MM.1S (cell line): ENCODE measurements around the gene RWDD4.

Experiments
- DNase-seq: peaks from one replicate; pipeline ENCODE4 v3.0.0-alpha.2; 2015
- H2AFZ ChIP-seq: fragments of 300-600 bp; sonication (generic); 2 replicates; pipeline ENCODE4 v1.6.0; 2016; ENCODE audit warnings: antibody characterized with exemption, low read length
- H3F3A ChIP-seq: fragments of 300-600 bp; sonication (generic); 2 replicates; pipeline ENCODE4 v1.6.1; 2016; ENCODE audit warnings: mild to moderate bottlenecking, antibody characterized with exemption, low read length, moderate library complexity, mixed read lengths; ENCODE audit not compliant: insufficient read depth
- H3K27ac ChIP-seq: fragments of 300-600 bp; sonication (generic); 2 replicates; pipeline ENCODE4 v1.5.1; 2016; ENCODE audit warnings: mild to moderate bottlenecking, low read length
- H3K27me3 ChIP-seq: fragments of 300-600 bp; sonication (generic); replicated peaks from 2 replicates; pipeline ENCODE4 v1.6.0; 2016; ENCODE audit warnings: low read length; ENCODE audit not compliant: insufficient read depth
- H3K36me3 ChIP-seq: fragments of 300-600 bp; sonication (generic); replicated peaks from 2 replicates; pipeline ENCODE4 v1.6.1; 2016; ENCODE audit warnings: mild to moderate bottlenecking, low read length, mixed read lengths; ENCODE audit not compliant: insufficient read depth
- H3K4me1 ChIP-seq: fragments of 300-600 bp; sonication (generic); 2 replicates; pipeline ENCODE4 v1.6.1; 2016; ENCODE audit warnings: low read length, mixed read lengths
- H3K4me2 ChIP-seq: fragments of 300-600 bp; sonication (generic); 2 replicates; pipeline ENCODE4 v1.6.0; 2016; ENCODE audit warnings: low read depth, low read length
- H3K4me3 ChIP-seq: fragments of 300-600 bp; sonication (generic); 2 replicates; pipeline ENCODE4 v1.5.1; 2016; ENCODE audit warnings: low read length, mixed read lengths
- H3K79me2 ChIP-seq: fragments of 300-600 bp; sonication (generic); 2 replicates; pipeline ENCODE4 v1.6.1; 2016; ENCODE audit warnings: mixed run types, low read length, mixed read lengths
- H3K9ac ChIP-seq: fragments of 300-600 bp; sonication (generic); 2 replicates; pipeline ENCODE4 v1.6.1; 2016; ENCODE audit warnings: low read length, mixed read lengths
- H3K9me2 ChIP-seq: fragments of 300-600 bp; sonication (generic); replicated peaks from 2 replicates; pipeline ENCODE4 v1.6.1; 2016; ENCODE audit warnings: mild to moderate bottlenecking, low read length, mixed read lengths; ENCODE audit not compliant: insufficient read depth
- H3K9me3 ChIP-seq: fragments of 300-600 bp; sonication (generic); replicated peaks from 2 replicates; pipeline ENCODE4 v1.6.1; 2016; ENCODE audit warnings: mild to moderate bottlenecking, low read length, mixed read lengths; ENCODE audit not compliant: insufficient read depth
- H4K20me1 ChIP-seq: fragments of 300-600 bp; sonication (generic); 2 replicates; pipeline ENCODE4 v1.6.1; 2016; ENCODE audit warnings: mild to moderate bottlenecking, low read length, moderate library complexity, mixed read lengths; ENCODE audit not compliant: insufficient read depth
- CTCF ChIP-seq: fragments of 300-600 bp; sonication (generic); IDR thresholded peaks from 2 replicates; pipeline ENCODE4 v1.5.1; 2016; ENCODE audit warnings: antibody characterized with exemption, low read length, mixed read lengths
- EZH2 ChIP-seq: fragments of 300-600 bp; sonication (generic); optimal IDR thresholded peaks from 2 replicates; pipeline ENCODE3; 2017; ENCODE audit warnings: low read depth, mild to moderate bottlenecking, antibody characterized with exemption, low read length, mixed read lengths
- EZH2phosphoT487 ChIP-seq: fragments of 300-600 bp; sonication (generic); IDR thresholded peaks from 2 replicates; pipeline ENCODE4 v1.6.1; 2018; ENCODE audit warnings: antibody characterized with exemption, low read length

RWDD4 gene

GRCh38 chr4:183617075-183617474 lies 41.9 kb downstream of the RWDD4 start:
- no peak for DNase-seq
- Histone ChIP-seq H3K27ac (no peak overlapping the region), H3K27me3 (no peaks in the 10 kb centered on the region), H3K36me3 (no peaks in the 10 kb centered on the region), H2AFZ (no peak overlapping the region), H3K4me3 (no peak overlapping the region), H3K79me2 (no peaks in the 10 kb centered on the region), H3K4me1 (no peaks in the 10 kb centered on the region), H3K9ac (no peak overlapping the region), H3F3A (no peaks in the 10 kb centered on the region), H3K9me3 (no peaks in the 10 kb centered on the region), H3K4me2 (no peak overlapping the region), H3K9me2 (no peaks in the 10 kb centered on the region), H4K20me1 (no peaks in the 10 kb centered on the region)
- no peak for TF ChIP-seq CTCF
- TF ChIP-seq EZH2phosphoT487, result no peak
- TF ChIP-seq EZH2, result no peak

- no peaks in the 10 kb centered on the region for H3F3A ChIP-seq
- no peaks in the 10 kb centered on the region for H3K79me2 ChIP-seq
- no peak overlapping the region for H3K27ac ChIP-seq
- no peaks in the 10 kb centered on the region for H3K4me1 ChIP-seq
- no peak overlapping the region for H3K4me2 ChIP-seq
- H3K27me3 ChIP-seq, result no peaks in the 10 kb centered on the region
- no peak overlapping the region for H3K9ac ChIP-seq
- no peaks in the 10 kb centered on the region for H3K36me3 ChIP-seq
- no peak overlapping the region for H3K4me3 ChIP-seq
- no peak for TF ChIP-seq EZH2
- no peak for TF ChIP-seq EZH2phosphoT487
- no peak for TF ChIP-seq CTCF
- no peaks in the 10 kb centered on the region for H3K9me3 ChIP-seq
- no peak for DNase-seq
- no peak overlapping the region for H2AFZ ChIP-seq
- H3K9me2 ChIP-seq, result no peaks in the 10 kb centered on the region
- H4K20me1 ChIP-seq, result no peaks in the 10 kb centered on the region
Observed at GRCh38 chr4:183612329-183613250, 46.4 kb downstream of the RWDD4 start.

GRCh38 chr4:183611210-183611830 lies 47.7 kb downstream of the RWDD4 start:
- no peak for DNase-seq
- Histone ChIP-seq H3K9me3 (no peaks in the 10 kb centered on the region), H3K36me3 (no peaks in the 10 kb centered on the region), H3K79me2 (no peaks in the 10 kb centered on the region), H3K27ac (no peak overlapping the region), H3K27me3 (no peaks in the 10 kb centered on the region), H3K4me3 (no peak overlapping the region), H2AFZ (no peak overlapping the region), H3K4me1 (no peaks in the 10 kb centered on the region), H3K9me2 (no peaks in the 10 kb centered on the region), H3K4me2 (no peak overlapping the region), H4K20me1 (no peaks in the 10 kb centered on the region), H3K9ac (no peak overlapping the region), H3F3A (no peaks in the 10 kb centered on the region)
- TF ChIP-seq EZH2, result no peak
- TF ChIP-seq EZH2phosphoT487, result no peak
- TF ChIP-seq CTCF, result no peak
